H1 (cell line): ENCODE data around the gene RAB30. TPM values are rescaled to one million over a fixed set of nuclear protein-coding genes. Genes with fewer than 3 reads are reported as not detected.

Experiments used
- CTCF ChIA-PET: fragments of 300-600 bp; sonication (Branson Sonifier 250); formaldehyde crosslinking; loops from one replicate; lab custom pipeline; 2021; ENCODE audit not compliant: partially characterized antibody; lab: Charles Lee
- POLR2A ChIA-PET: fragments of 300-600 bp; sonication (Branson Sonifier 250); formaldehyde crosslinking; loops from one replicate; lab custom pipeline; 2021; ENCODE audit warnings: inconsistent platforms; ENCODE audit not compliant: partially characterized antibody; lab: Charles Lee
- DNase-seq, 2 experiments: peaks; one replicate each; pipeline versions ENCODE4 v3.0.0 to v3.0.0-alpha.2; 2010 to 2022; ENCODE audit warnings: low spot score in 2 of 2, low read depth in 1 of 2, mixed read lengths in 1 of 2
- FAIRE-seq: peaks from 2 replicates; lab custom pipeline; 2011; peaks lifted over from hg19 to GRCh38; lab: Jason Lieb, UNC
- H2AFZ ChIP-seq: 2 replicates; pipeline ENCODE4 v1.8.1; 2012; ENCODE audit warnings: low read length, inconsistent platforms
- H2AK5ac ChIP-seq: 2 replicates; pipeline ENCODE4 v1.6.1; 2013; ENCODE audit warnings: low read depth, low read length
- H2BK120ac ChIP-seq: replicated peaks from 2 replicates; pipeline ENCODE3; 2013; ENCODE audit warnings: low read depth, low read length, inconsistent platforms
- H2BK12ac ChIP-seq: 2 replicates; pipeline ENCODE4 v1.6.1; 2013; ENCODE audit warnings: low read depth, low read length
- H2BK15ac ChIP-seq: 2 replicates; pipeline ENCODE4 v1.6.1; 2013; ENCODE audit warnings: low read length
- H2BK20ac ChIP-seq: 2 replicates; pipeline ENCODE4 v1.6.1; 2013; ENCODE audit warnings: low read length
- H2BK5ac ChIP-seq: 2 replicates; pipeline ENCODE4 v1.6.1; 2013; ENCODE audit warnings: low read depth, low read length
- H3K14ac ChIP-seq: 2 replicates; pipeline ENCODE4 v1.6.1; 2013; ENCODE audit warnings: inconsistent platforms; ENCODE audit not compliant: insufficient read length
- H3K18ac ChIP-seq: 2 replicates; pipeline ENCODE4 v1.6.1; 2013; ENCODE audit warnings: low read length; ENCODE audit errors: extremely low read depth
- H3K23ac ChIP-seq: 2 replicates; pipeline ENCODE4 v1.6.1; 2013; ENCODE audit warnings: inconsistent platforms; ENCODE audit not compliant: insufficient read length
- H3K23me2 ChIP-seq: 2 replicates; pipeline ENCODE4 v1.6.1; 2013; ENCODE audit warnings: low read depth, low read length
- H3K27ac ChIP-seq: 2 replicates; pipeline ENCODE4 v1.6.1; 2011; ENCODE audit warnings: low read depth, low read length, inconsistent platforms
- H3K27me3 ChIP-seq, 4 experiments: replicated peaks in 1 of 4; 1 replicate in 1 of 4; 2 replicates in 3 of 4; pipeline versions ENCODE4 v1.6.1 to v1.8.1; 2011 to 2013; ENCODE audit warnings: low read length in 3 of 4, mild to moderate bottlenecking in 3 of 4, inconsistent platforms in 2 of 4, mixed read lengths in 2 of 4, moderate library complexity in 1 of 4; ENCODE audit not compliant: control insufficient read depth in 3 of 4, insufficient read depth in 3 of 4; ENCODE audit errors: extremely low read depth in 1 of 4
- H3K36me3 ChIP-seq, 4 experiments: 2 replicates each; pipeline versions ENCODE4 v1.6.1 to v1.8.1; 2011 to 2013; ENCODE audit warnings: mild to moderate bottlenecking in 4 of 4, low read length in 3 of 4, moderate library complexity in 2 of 4, control low read depth in 1 of 4, inconsistent platforms in 1 of 4; ENCODE audit not compliant: insufficient read depth in 4 of 4, control insufficient read depth in 2 of 4
- H3K4ac ChIP-seq: replicated peaks from 2 replicates; pipeline ENCODE3; 2013; ENCODE audit warnings: low read length, low read depth, mixed read lengths, inconsistent platforms; ENCODE audit not compliant: insufficient read length
- H3K4me1 ChIP-seq, 4 experiments: replicated peaks in 1 of 4; 1 replicate in 1 of 4; 2 replicates in 3 of 4; pipeline versions ENCODE4 v1.6.1 to v1.8.1; 2011 to 2013; ENCODE audit warnings: low read length in 3 of 4, inconsistent platforms in 2 of 4, mixed read lengths in 1 of 4; ENCODE audit not compliant: insufficient read depth in 4 of 4, control insufficient read depth in 3 of 4
- H3K4me2 ChIP-seq, 2 experiments: 2 replicates each; pipeline versions ENCODE4 v1.6.1 to v1.8.1; 2011 to 2013; ENCODE audit warnings: low read depth in 2 of 2, low read length in 2 of 2, control low read depth in 1 of 2, inconsistent platforms in 1 of 2, mild to moderate bottlenecking in 1 of 2; ENCODE audit not compliant: insufficient read depth in 1 of 2
- H3K4me3 ChIP-seq, 4 experiments: fragments of 200-600, 300-600 bp in 1 of 4; sonication (generic), shearing (Covaris generic), sonication (Bioruptor Twin) in 1 of 4; 2 replicates each; pipeline versions ENCODE4 v1.5.1 to v1.8.1; 2011 to 2016; ENCODE audit warnings: low read length in 4 of 4, low read depth in 3 of 4, control low read depth in 2 of 4, inconsistent platforms in 2 of 4, mild to moderate bottlenecking in 2 of 4, mixed read lengths in 1 of 4, moderate library complexity in 1 of 4; ENCODE audit not compliant: insufficient read depth in 2 of 4; ENCODE audit errors: extremely low read depth in 1 of 4
- H3K56ac ChIP-seq: replicated peaks from 2 replicates; pipeline ENCODE3; 2013; ENCODE audit warnings: low read depth, mild to moderate bottlenecking, mixed read lengths, low read length, inconsistent platforms; ENCODE audit not compliant: insufficient read length
- H3K79me1 ChIP-seq: 2 replicates; pipeline ENCODE4 v1.6.1; 2013; ENCODE audit warnings: low read depth, low read length, control low read depth
- H3K79me2 ChIP-seq, 2 experiments: 2 replicates each; pipeline versions ENCODE4 v1.6.1 to v1.8.1; 2012 to 2013; ENCODE audit warnings: low read length in 2 of 2, mild to moderate bottlenecking in 2 of 2, inconsistent platforms in 1 of 2; ENCODE audit not compliant: insufficient read depth in 2 of 2, control insufficient read depth in 1 of 2
- H3K9ac ChIP-seq, 4 experiments: replicated peaks in 1 of 4; 1 replicate in 1 of 4; 2 replicates in 3 of 4; pipeline versions ENCODE4 v1.6.1 to v1.8.1; 2011 to 2013; ENCODE audit warnings: low read depth in 3 of 4, low read length in 3 of 4, control low read depth in 2 of 4, mild to moderate bottlenecking in 2 of 4, moderate library complexity in 2 of 4, inconsistent platforms in 1 of 4; ENCODE audit errors: extremely low read depth in 1 of 4
- H3K9me3 ChIP-seq, 2 experiments: 2 replicates each; pipeline versions ENCODE4 v1.6.1 to v1.8.1; 2012 to 2013; ENCODE audit warnings: mild to moderate bottlenecking in 2 of 2, moderate library complexity in 2 of 2, control low read depth in 1 of 2, inconsistent platforms in 1 of 2, low read depth in 1 of 2, low read length in 1 of 2, mixed read lengths in 1 of 2; ENCODE audit not compliant: insufficient read depth in 2 of 2
- H4K20me1 ChIP-seq, 2 experiments: replicated peaks in 1 of 2; 2 replicates each; pipeline versions ENCODE3 to v1.8.1; 2011 to 2013; ENCODE audit warnings: inconsistent platforms in 2 of 2, low read length in 2 of 2, mild to moderate bottlenecking in 1 of 2; ENCODE audit not compliant: insufficient read depth in 2 of 2, control insufficient read depth in 1 of 2
- H4K5ac ChIP-seq: 2 replicates; pipeline ENCODE4 v1.6.1; 2013; ENCODE audit warnings: low read length, low read depth, mixed read lengths, inconsistent platforms; ENCODE audit not compliant: insufficient read length
- H4K8ac ChIP-seq: 2 replicates; pipeline ENCODE4 v1.8.0; 2013; ENCODE audit warnings: mild to moderate bottlenecking, moderate library complexity, low read length, inconsistent platforms; ENCODE audit not compliant: insufficient read depth; ENCODE audit errors: extremely low read depth
- H4K91ac ChIP-seq: replicated peaks from 2 replicates; pipeline ENCODE3; 2013; ENCODE audit warnings: low read length, mixed read lengths, inconsistent platforms; ENCODE audit not compliant: insufficient read length
- HDAC6 ChIP-seq: IDR thresholded peaks from one replicate; pipeline ENCODE4 v1.7.1; 2012; ENCODE audit warnings: low read depth, mild to moderate bottlenecking, inconsistent platforms, low read length, moderate library complexity
- RXRA ChIP-seq: IDR thresholded peaks from 2 replicates; pipeline ENCODE4 v1.6.1; 2011; ENCODE audit warnings: low read depth, mild to moderate bottlenecking, low read length, moderate library complexity; ENCODE audit not compliant: insufficient read depth
- SIRT6 ChIP-seq: IDR thresholded peaks from one replicate; pipeline ENCODE4 v1.7.1; 2012; ENCODE audit warnings: low read length, inconsistent platforms
- TBP ChIP-seq: IDR thresholded peaks from 2 replicates; pipeline ENCODE4 v1.6.1; 2011; ENCODE audit warnings: low read depth, low read length, improper control_type of control experiment
- WGBS, 2 experiments: shearing (Covaris generic) in 1 of 2; methylation state at CpG; one replicate each; pipeline versions ENCODE4 v1.1.6 to v1.1.7; 2013 to 2015; ENCODE audit warnings: low lambda C conversion rate in 2 of 2, mixed read lengths in 2 of 2, inconsistent platforms in 1 of 2, low coverage in 1 of 2, missing lambda C conversion rate in 1 of 2; ENCODE audit not compliant: insufficient replicate concordance in 2 of 2, insufficient coverage in 1 of 2, insufficient read length in 1 of 2; ENCODE audit errors: extremely low coverage in 1 of 2, missing lambda C conversion rate in 1 of 2; 5-methylcytosine and 5-hydroxymethylcytosine counted together
- polyA plus RNA-seq, 7 experiments: library from polyadenylated mRNA; depleted of rRNA in 3 of 7; stranded (reverse) in 5 of 7; unstranded in 2 of 7; fragments of >200 nt in 5 of 7; fragments of 200-250 nt in 2 of 7; gene quantifications; 1 replicate in 5 of 7; 2 replicates in 1 of 7; 4 replicates in 1 of 7; pipeline versions ENCODE4 v1.2.1 to v1.2.3, GENCODE V29; 2011 to 2013; ENCODE audit warnings: missing spikeins in 2 of 7, mixed read lengths in 2 of 7
- total RNA-seq: library from RNA; stranded (reverse); fragmentation: NEBNext Ultra II Directional; extraction: Animal tissue kit (Norgen Biotek cat#: 25700); gene quantifications from 2 replicates; pipeline ENCODE4 v1.2.1, GENCODE V29; 2021

RAB30 gene
- total and polyA plus RNA-seq, 2 of the 8 experiments (the other 6 are each of a cell fraction or from before 2014, with no cell fraction given) = 1.6 to 11.7 TPM

GRCh38 chr11:83008581-83008923 lies 63.1 kb downstream of the RAB30 start:
- H3K27me3 ChIP-seq = no peaks in the 10 kb centered on the region
- H3K18ac ChIP-seq = no peak overlapping the region
- H2BK120ac ChIP-seq = no peak overlapping the region
- WGBS, 2 experiments = 89% methylated on average over 2 of the region's 2 CpGs; no CpG with 5 or more reads in 1 of the 2 experiments
- ChIA-PET POLR2A (interaction anchor here (0.6 to 0.9 kb wide), 3 partner anchors 9 to 70 kb away, joined by 3 read pairs; partner anchors contain the start of gene RAB30), CTCF (interaction anchor here (0.6 to 1.7 kb wide), 4 partner anchors 11 to 141 kb away, joined by 3 to 5 read pairs (median 4); no protein-coding TSS in a partner anchor)
- H3K4me1 ChIP-seq = peaks cover 0 to 6% (median 3%) of the 10 kb centered on the region in 4 experiments; a peak in 4 of 7 replicates
- H3K14ac ChIP-seq = no peak overlapping the region
- H3K79me2 ChIP-seq = no peaks in the 10 kb centered on the region
- no peak overlapping the region for H2AK5ac ChIP-seq
- H2BK5ac ChIP-seq = no peak overlapping the region
- no peak overlapping the region for H3K56ac ChIP-seq
- H3K23ac ChIP-seq = no peak overlapping the region
- H3K4me2 ChIP-seq = no peak overlapping the region
- no peaks in the 10 kb centered on the region for H3K9me3 ChIP-seq
- no peak overlapping the region for H2BK20ac ChIP-seq
- peak overlapping the region; percentile 76; the same call in 1 of the 2 replicates for H4K8ac ChIP-seq
- H3K9ac ChIP-seq = no peak overlapping the region
- no peaks in the 10 kb centered on the region for H3K23me2 ChIP-seq
- no peak overlapping the region for H4K91ac ChIP-seq
- no peak overlapping the region for H4K5ac ChIP-seq
- no peaks in the 10 kb centered on the region; the same call in 1 of the 2 replicates for H3K79me1 ChIP-seq
- FAIRE-seq (no peak), DNase-seq (no peak)
- H3K27ac ChIP-seq = no peak overlapping the region
- no peak overlapping the region for H2AFZ ChIP-seq
- H2BK15ac ChIP-seq = no peak overlapping the region
- no peak for TF ChIP-seq HDAC6
- no peak for TF ChIP-seq RXRA
- TF ChIP-seq TBP = no peak
- no peak for TF ChIP-seq SIRT6
- H2BK12ac ChIP-seq = no peak overlapping the region
- H4K20me1 ChIP-seq = no peaks in the 10 kb centered on the region
- no peak overlapping the region for H3K4me3 ChIP-seq
- H3K4ac ChIP-seq = no peak overlapping the region
- no peaks in the 10 kb centered on the region for H3K36me3 ChIP-seq
